Epithelial cell of alveolus of lung (primary cell): Measurements from ENCODE around the gene CRISP3. TPM values are rescaled to one million over a fixed set of nuclear protein-coding genes. Genes with fewer than 3 reads are reported as not detected.

ENCODE experiments used
- total RNA-seq: library from RNA; depleted of rRNA; stranded (reverse); fragments of >200 nt; gene quantifications from 2 replicates; pipeline ENCODE4 v1.2.1, GENCODE V29; 2015

CRISP3 gene, protein sequence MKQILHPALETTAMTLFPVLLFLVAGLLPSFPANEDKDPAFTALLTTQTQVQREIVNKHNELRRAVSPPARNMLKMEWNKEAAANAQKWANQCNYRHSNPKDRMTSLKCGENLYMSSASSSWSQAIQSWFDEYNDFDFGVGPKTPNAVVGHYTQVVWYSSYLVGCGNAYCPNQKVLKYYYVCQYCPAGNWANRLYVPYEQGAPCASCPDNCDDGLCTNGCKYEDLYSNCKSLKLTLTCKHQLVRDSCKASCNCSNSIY
- total RNA-seq, result not detected in 2 replicates

DNA sequence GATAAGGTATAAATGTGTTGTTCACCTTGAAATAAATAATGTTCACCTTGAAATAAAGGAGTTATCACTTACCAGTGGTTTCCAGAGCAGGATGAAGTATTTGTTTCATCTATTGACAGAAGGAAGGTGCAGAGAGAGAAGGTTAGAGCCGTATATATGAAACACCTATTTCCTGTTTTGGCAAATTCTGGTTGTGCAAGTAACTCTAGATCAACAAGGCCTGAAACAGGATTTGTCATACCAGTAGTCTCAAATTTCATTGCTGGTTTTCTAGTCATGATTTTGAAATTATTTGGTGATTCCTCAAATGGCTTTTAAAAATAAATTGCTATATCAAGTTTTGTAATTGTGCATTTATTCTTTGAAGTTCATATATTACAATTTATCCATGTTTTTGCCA lies at the start of gene CRISP3:
TSS of gene CRISP3 (minus strand) at position 130 of the 400 bp plus-strand sequence. CDS start at position 109, 21 bp downstream.

DNA sequence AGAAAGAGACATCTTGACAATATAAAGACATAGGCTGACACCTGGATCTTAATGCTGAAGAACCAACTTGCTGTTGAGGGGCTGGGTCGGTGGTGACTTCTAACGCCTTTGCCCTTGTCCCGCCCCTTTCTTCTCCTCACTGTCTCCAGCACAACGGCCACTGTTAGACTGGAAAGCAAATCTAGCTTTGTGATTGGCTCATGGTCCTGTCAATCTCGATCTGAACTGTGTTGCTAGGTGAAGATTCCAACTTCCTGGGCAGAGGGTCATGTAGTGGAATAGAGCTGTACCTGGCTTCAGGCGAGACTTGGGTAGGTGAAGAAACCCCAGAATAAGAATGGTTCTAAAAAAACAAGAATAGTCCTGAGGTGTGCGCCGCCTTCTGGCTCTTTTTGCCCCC lies 43.0 kb upstream of the CRISP3 start, which contains the start of gene PGK2:
TSS of gene PGK2 (minus strand) at position 110 of the 400 bp plus-strand sequence. CDS start at position 12, 98 bp downstream.

DNA sequence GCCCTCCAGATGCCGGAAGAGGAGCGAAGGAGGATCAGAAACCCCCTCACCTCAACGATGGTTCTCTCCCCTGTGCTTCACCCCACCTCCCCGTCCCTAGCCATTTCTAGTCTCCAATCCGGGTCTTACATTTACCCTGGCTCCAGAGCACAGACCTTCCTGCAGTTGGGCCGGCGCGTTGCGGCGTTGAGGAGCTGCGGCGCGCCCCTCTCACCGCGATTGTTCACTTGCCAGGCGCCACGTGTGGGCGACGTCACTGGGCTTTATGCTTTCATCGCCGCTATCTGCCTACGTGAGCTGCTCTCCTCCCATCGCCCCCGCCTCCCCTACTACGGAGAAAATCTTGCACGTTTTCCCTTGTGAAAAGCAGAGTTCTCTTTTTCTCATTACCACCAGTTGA lies 30.8 kb downstream of the CRISP3 start, which contains the start of gene CRISP2:
TSS of gene CRISP2 (minus strand) at position 198 of the 400 bp plus-strand sequence. CDS start 4,347 bp downstream, outside the sequence.

Other genes with a start within 250 kb of the CRISP3 start
- gene GLYATL3, start 244.5 kb downstream of the CRISP3 start, total RNA-seq, result not detected in 2 replicates
- 1.6 and 3.2 TPM in 2 replicates for gene C6orf141, start 193.7 kb downstream of the CRISP3 start, total RNA-seq
- not detected in 2 replicates for gene RHAG, start 107.5 kb downstream of the CRISP3 start, total RNA-seq
- not detected in 2 replicates for gene CRISP2, start 30.8 kb downstream of the CRISP3 start, total RNA-seq
- not detected in 2 replicates for gene PGK2, start 42.9 kb upstream of the CRISP3 start, total RNA-seq
- not detected in 2 replicates for gene CRISP1, start 122.1 kb upstream of the CRISP3 start, total RNA-seq
- not detected in 2 replicates for gene DEFB114, start 219.8 kb upstream of the CRISP3 start, total RNA-seq
- gene DEFB113, start 225.2 kb upstream of the CRISP3 start, total RNA-seq, result not detected in 2 replicates